AG04450 (cell line): Measurements from ENCODE around the gene AKAIN1. TPM values are rescaled to one million over a fixed set of nuclear protein-coding genes. Genes with fewer than 3 reads are reported as not detected.

Source experiments
- CTCF ChIA-PET: fragments of 300-600, 350-600 bp; formaldehyde crosslinking; extraction: SDS; loops from one replicate; lab custom pipeline; 2022; ENCODE audit warnings: antibody characterized with exemption, inconsistent platforms; lab: Charles Lee
- POLR2A ChIA-PET: fragments of 350-600 bp; formaldehyde crosslinking; extraction: SDS; loops from one replicate; lab custom pipeline; 2021; ENCODE audit warnings: antibody characterized with exemption, inconsistent platforms; lab: Yijun Ruan, JAX
- DNase-seq: peaks from one replicate; pipeline ENCODE4 v3.0.0-alpha.2; 2011; ENCODE audit warnings: low read depth, low spot score
- H3K27ac ChIP-seq: one replicate; pipeline ENCODE4 v1.5.1; 2012; ENCODE audit warnings: low read depth, low read length, control low read depth
- H3K27me3 ChIP-seq: one replicate; pipeline ENCODE4 v1.6.0; 2012; ENCODE audit warnings: low read length; ENCODE audit not compliant: control insufficient read depth, insufficient read depth
- H3K4me3 ChIP-seq: 2 replicates; pipeline ENCODE4 v1.5.1; 2011; ENCODE audit warnings: mild to moderate bottlenecking, low read depth, low read length, control low read depth
- H3K9me3 ChIP-seq: 2 replicates; pipeline ENCODE4 v1.5.1; 2012; ENCODE audit warnings: low read length; ENCODE audit not compliant: control insufficient read depth, insufficient read depth
- CTCF ChIP-seq: IDR thresholded peaks from 2 replicates; pipeline ENCODE4 v1.5.1; 2011; ENCODE audit warnings: low read depth, low read length, control low read depth, inconsistent platforms
- polyA minus RNA-seq: library from RNA; depleted of rRNA, polyadenylated mRNA; stranded (reverse); fragments of >200 nt; gene quantifications from 2 replicates; pipeline ENCODE4 v1.2.3, GENCODE V29; 2011; rRNA and poly(A)+ RNA removed
- polyA plus RNA-seq: library from polyadenylated mRNA; depleted of rRNA; stranded (reverse); fragments of >200 nt; gene quantifications from 2 replicates; pipeline ENCODE4 v1.2.3, GENCODE V29; 2011; rRNA removed

AKAIN1 gene
- polyA plus RNA-seq (not detected in 2 replicates), polyA minus RNA-seq (not detected in 2 replicates)

GRCh38 chr18:5197032-5197434 is at the start of gene AKAIN1:
AKAIN1 (minus strand) TSS chr18:5197257; CDS start chr18:5197053, 204 bp downstream.
- Histone ChIP-seq H3K27me3 (peaks cover 7% of the 10 kb centered on the region), H3K9me3 (no peaks in the 10 kb centered on the region; the same call in 1 of the 2 replicates), H3K4me3 (no peak within 1 kb of the TSS), H3K27ac (no peak within 1 kb of the TSS)
- TF ChIP-seq CTCF, result no peak
- POLR2A ChIA-PET, result no interaction called here
- CTCF ChIA-PET, result no interaction called here
- no peak for DNase-seq

- Histone ChIP-seq H3K4me3 (no peak overlapping the region), H3K27ac (no peak overlapping the region), H3K27me3 (no peaks in the 10 kb centered on the region), H3K9me3 (no peaks in the 10 kb centered on the region)
- POLR2A ChIA-PET, result no interaction called here
- TF ChIP-seq CTCF, result no peak
- no peak for DNase-seq
- CTCF ChIA-PET, result no interaction called here
Observed at GRCh38 chr18:5244941-5245340, 47.9 kb upstream of the AKAIN1 start.

- Histone ChIP-seq H3K27me3 (no peaks in the 10 kb centered on the region), H3K27ac (no peak overlapping the region), H3K9me3 (no peaks in the 10 kb centered on the region), H3K4me3 (peak overlapping the region; percentile 84)
- TF ChIP-seq CTCF, result no peak
- DNase-seq, result no peak
- ChIA-PET CTCF (no interaction called here), POLR2A (no interaction called here)
Observed at GRCh38 chr18:5239447-5239846, 42.4 kb upstream of the AKAIN1 start.

GRCh38 chr18:5238371-5238976 is 41.4 kb upstream of the AKAIN1 start:
- peak overlapping the region; percentile 100 for H3K27ac ChIP-seq
- peak overlapping the region; percentile 84 for H3K4me3 ChIP-seq
- POLR2A ChIA-PET, result interaction anchor here (2.4 kb wide), 1 partner anchor 57 kb away, joined by 39 read pairs; the partner anchor contains the start of gene ZBTB14
- DNase-seq, result no peak
- TF ChIP-seq CTCF, result no peak
- H3K9me3 ChIP-seq, result no peaks in the 10 kb centered on the region
- CTCF ChIA-PET, result no interaction called here
- H3K27me3 ChIP-seq, result no peaks in the 10 kb centered on the region

- peak overlapping the region; percentile 100 for H3K27ac ChIP-seq
- peak overlapping the region; percentile 84 for H3K4me3 ChIP-seq
- POLR2A ChIA-PET, result interaction anchor here (0.6 to 2.4 kb wide), 2 partner anchors 58 to 729 kb away, joined by 3 to 39 read pairs; partner anchors contain the start of gene ZBTB14
- CTCF ChIA-PET, result no interaction called here
- no peaks in the 10 kb centered on the region for H3K9me3 ChIP-seq
- H3K27me3 ChIP-seq, result no peaks in the 10 kb centered on the region
- peak; percentile 53 for DNase-seq
- TF ChIP-seq CTCF, result peak; percentile 11; the same call in 1 of the 2 replicates
Observed at GRCh38 chr18:5237723-5238370, 40.8 kb upstream of the AKAIN1 start.
